Kidney (tissue), 14 donors: Measurements from ENCODE around the gene DNHD1. TPM values are rescaled to one million over a fixed set of nuclear protein-coding genes. Genes with fewer than 3 reads are reported as not detected.

ENCODE experiments used
- DNase-seq, 5 donors: peaks; one replicate each; pipeline ENCODE4 v3.0.0-alpha.2; 2013 to 2020
- FAIRE-seq: peaks from 2 replicates; lab custom pipeline; 2012; peaks lifted over from hg19 to GRCh38; lab: Jason Lieb, UNC
- H3K27ac ChIP-seq, 2 donors: one replicate each; pipeline ENCODE4 v1.7.0; 2013; ENCODE audit warnings: low read depth in 2 of 2, low read length in 2 of 2, inconsistent platforms in 1 of 2
- H3K27me3 ChIP-seq: one replicate; pipeline ENCODE4 v1.7.1; 2013; ENCODE audit warnings: low read length, inconsistent platforms; ENCODE audit not compliant: control insufficient read depth, insufficient read depth
- H3K36me3 ChIP-seq, 3 donors: one replicate each; pipeline versions ENCODE4 v1.7.0 to v1.7.1; 2013; ENCODE audit warnings: low read length in 3 of 3, control low read depth in 1 of 3, inconsistent platforms in 1 of 3; ENCODE audit not compliant: insufficient read depth in 3 of 3, control insufficient read depth in 2 of 3
- H3K4me1 ChIP-seq, 3 donors: one replicate each; pipeline versions ENCODE4 v1.7.0 to v1.7.1; 2013; ENCODE audit warnings: low read length in 3 of 3, inconsistent platforms in 1 of 3, low read depth in 1 of 3; ENCODE audit not compliant: control insufficient read depth in 2 of 3, insufficient read depth in 2 of 3
- H3K4me3 ChIP-seq, 3 donors: one replicate each; pipeline versions ENCODE4 v1.7.0 to v1.8.1; 2013; ENCODE audit warnings: low read length in 3 of 3, control low read depth in 1 of 3, inconsistent platforms in 1 of 3
- H3K9ac ChIP-seq, 3 donors: one replicate each; pipeline versions ENCODE4 v1.7.0 to v1.7.1; 2013; ENCODE audit warnings: low read length in 3 of 3, control low read depth in 1 of 3, inconsistent platforms in 1 of 3
- H3K9me3 ChIP-seq, 3 donors: one replicate each; pipeline versions ENCODE4 v1.7.0 to v1.7.1; 2013; ENCODE audit warnings: low read length in 3 of 3, control low read depth in 1 of 3, inconsistent platforms in 1 of 3; ENCODE audit not compliant: control insufficient read depth in 2 of 3, insufficient read depth in 1 of 3
- CTCF ChIP-seq: IDR thresholded peaks from 3 replicates; pipeline ENCODE4 v1.5.1; 2012; ENCODE audit warnings: mild to moderate bottlenecking, moderate library complexity, borderline replicate concordance; ENCODE audit not compliant: insufficient read depth; ENCODE audit errors: extremely low read depth
- intact Hi-C: fragments of 100-400 bp; cut with DNase I; formaldehyde crosslinking; loops from one replicate; pipeline ENCODE4 v1.11.1; 2022
- polyA plus RNA-seq: library from polyadenylated mRNA; stranded (reverse); fragments of 350-450 nt; fragmentation: Illumina TruSeq; extraction: RNeasy Lipid Tissue Mini Kit (QIAGEN cat#74804); gene quantifications from one replicate; pipeline ENCODE4 v1.2.3, GENCODE V29; 2014; ENCODE audit warnings: low read depth, low replicate concordance; ENCODE audit not compliant: insufficient read depth
- total RNA-seq: library from RNA; stranded (reverse); fragmentation: NEBNext Ultra II Directional; extraction: Animal tissue kit (Norgen Biotek cat#: 25700); gene quantifications from one replicate; pipeline ENCODE4 v1.2.1, GENCODE V29; 2021
- donor health status: control.
- donor health status: control.
- donor health status: control.
- donor health status: control.
- donor health status: control.
- donor health status: DM: yes; HTN: yes; CAD: no.
- donor health status: Normal renal cell carcinoma (clear cell type).

Gene DNHD1
- total and polyA plus RNA-seq, 2 donors from 2014 or later: 3.5 to 10.1 TPM

DNA sequence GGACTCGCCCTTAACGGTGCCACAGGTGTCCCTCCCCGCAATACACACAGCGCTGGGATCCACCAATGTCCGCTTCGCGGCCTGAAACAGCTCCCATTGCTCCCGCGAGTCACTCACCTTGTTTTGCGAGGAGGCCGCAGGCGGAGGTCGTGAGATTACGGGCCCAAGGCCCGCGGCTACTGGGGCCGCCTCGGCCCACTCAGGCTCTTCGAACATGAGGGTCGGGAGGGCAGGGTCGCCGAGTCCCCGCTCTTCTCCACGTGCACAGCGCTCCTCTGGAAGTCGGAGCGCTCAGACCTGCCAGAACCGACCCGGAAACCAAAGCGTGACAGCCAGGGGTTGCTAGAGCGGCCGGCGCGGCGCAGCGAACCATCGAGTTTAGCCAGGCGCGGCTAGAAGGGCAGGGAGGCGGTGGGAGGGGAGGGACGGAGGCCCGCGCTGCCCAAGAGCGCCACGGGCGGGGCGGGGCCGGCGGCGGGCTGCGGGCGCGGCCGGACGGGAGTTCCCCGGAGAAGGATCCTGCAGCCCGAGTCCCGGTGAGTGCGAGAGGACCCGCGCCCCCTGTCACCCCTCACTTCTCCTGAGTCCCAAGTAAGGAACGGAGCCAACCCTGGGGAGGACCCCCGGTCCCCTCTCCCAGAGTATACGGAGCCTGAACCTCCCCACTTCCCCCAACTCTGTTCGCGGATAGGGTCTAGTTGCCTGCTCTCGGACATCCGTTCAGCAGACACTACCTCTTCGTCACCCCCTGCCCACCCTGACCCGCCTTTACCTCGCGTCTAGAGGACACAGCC is 106.4 kb downstream of the DNHD1 start, which contains the start of the genes ILK and RRP8:
TSS of gene ILK (plus strand) at position 488 of the 794 bp plus-strand sequence. CDS start 498 bp downstream, outside the sequence.
TSS of gene RRP8 (minus strand) at position 330 of the 794 bp plus-strand sequence. CDS start at position 216, 114 bp downstream.
- peak within 1 kb of the TSS; percentile 91 to 95 (median 93) for H3K4me3 ChIP-seq
- H3K27me3 ChIP-seq: no peaks in the 10 kb centered on the region
- H3K9me3 ChIP-seq: no peaks in the 10 kb centered on the region
- H3K4me1 ChIP-seq: peaks cover 5 to 45% (median 29%) of the 10 kb centered on the region in 3 donors
- intact Hi-C loops: no loop called here
- peak within 1 kb of the TSS; percentile 89 to 98 (median 96) for H3K9ac ChIP-seq
- peak within 1 kb of the TSS; percentile 92 to 97 for H3K27ac ChIP-seq
- no peak for FAIRE-seq
- no peak for TF ChIP-seq CTCF
- DNase-seq: peak; percentile 92 to 97 (median 96)
- H3K36me3 ChIP-seq: peaks cover 8 to 30% (median 24%) of the 10 kb centered on the region in 3 donors

- Histone ChIP-seq H3K4me1 (peaks cover 5 to 45% (median 24%) of the 10 kb centered on the region in 3 donors), H3K27ac (peak overlapping the region; percentile 92 to 97), H3K9me3 (no peaks in the 10 kb centered on the region), H3K9ac (peak overlapping the region; percentile 89 to 98 (median 91)), H3K4me3 (peak overlapping the region; percentile 91 to 95 (median 93)), H3K27me3 (no peaks in the 10 kb centered on the region), H3K36me3 (peaks cover 11 to 34% (median 31%) of the 10 kb centered on the region in 3 donors)
- peak; percentile 18 for TF ChIP-seq CTCF
- FAIRE-seq: no peak
- intact Hi-C loops: no loop called here
- peak in 4 of 5 donors; percentile 67 to 89 (median 80) for DNase-seq
These were observed 107.1 kb downstream of the DNHD1 start for GRCh38 chr11:6604081-6604626.

DNA sequence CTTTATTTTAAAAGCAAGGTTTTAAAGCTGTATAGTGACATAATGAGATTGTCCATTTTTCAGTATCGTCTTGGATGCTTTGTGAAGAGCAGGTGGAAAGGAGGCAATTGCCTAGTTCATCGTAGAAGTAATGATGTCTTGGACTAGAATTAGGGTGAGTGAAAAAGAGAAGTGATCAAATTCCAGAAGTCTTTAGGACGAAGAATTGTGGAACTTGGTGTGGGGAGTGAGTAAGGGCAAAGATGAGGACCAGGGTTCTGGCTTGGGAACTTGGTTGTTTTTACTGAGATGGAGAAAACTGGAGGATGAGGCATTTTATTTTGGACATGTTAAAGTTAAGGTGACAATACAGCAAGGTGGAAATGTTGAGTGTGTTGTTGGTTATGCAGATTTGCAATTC is 107.7 kb downstream of the DNHD1 start:
- peaks cover 5 to 45% (median 20%) of the 10 kb centered on the region in 3 donors for H3K4me1 ChIP-seq
- H3K9me3 ChIP-seq: no peaks in the 10 kb centered on the region

More for the DNA sequence above, 107.7 kb downstream of the DNHD1 start:
- peak overlapping the region; percentile 89 to 98 (median 91) for H3K9ac ChIP-seq
- H3K27ac ChIP-seq: peak overlapping the region in 1 of 2 donors; percentile 97
- H3K36me3 ChIP-seq: peaks cover 16 to 34% (median 34%) of the 10 kb centered on the region in 3 donors
- no peak for TF ChIP-seq CTCF
- intact Hi-C loops: no loop called here
- H3K4me3 ChIP-seq: peak overlapping the region; percentile 91 to 95 (median 93)
- DNase-seq: peak in 1 of 5 donors; percentile 2
- no peaks in the 10 kb centered on the region for H3K27me3 ChIP-seq
- FAIRE-seq: no peak
